Jurkat, Clone E6-1 (cell line): ENCODE data around the gene MICB.
"Not testable (repeated sequence)": the region's sequence is repeated elsewhere in the genome, so short reads cannot be mapped to it uniquely, and the experiment has no call there.

ENCODE experiments used
- DNase-seq: peaks from one replicate; pipeline ENCODE4 v3.0.0-alpha.2; 2011; ENCODE audit warnings: low read depth, low spot score
- H3K4me3 ChIP-seq: 2 replicates; pipeline ENCODE4 v1.5.1; 2011; ENCODE audit warnings: mild to moderate bottlenecking, low read length, control low read depth, moderate library complexity

MICB gene

DNA sequence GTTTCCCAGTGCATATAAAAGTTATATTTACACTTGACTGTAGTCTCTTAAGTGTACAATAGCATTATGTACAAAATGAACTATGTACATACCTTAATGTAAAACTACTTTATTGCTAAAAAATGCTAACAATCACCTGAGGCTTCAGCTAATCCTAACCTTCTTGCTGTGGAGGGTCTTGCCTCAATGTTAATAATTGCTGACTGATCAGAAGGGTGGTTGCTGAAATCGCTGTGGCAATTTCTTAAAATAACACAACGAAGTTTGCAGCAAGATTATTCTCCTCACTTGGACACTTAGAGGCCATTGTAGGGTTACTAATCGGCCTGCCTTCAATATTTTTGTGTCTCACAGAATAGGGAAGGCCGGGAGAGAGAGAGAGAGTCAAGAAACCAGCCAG is 24.7 kb upstream of the MICB start:
- no peak overlapping the region for H3K4me3 ChIP-seq
- DNase-seq = no peak

DNA sequence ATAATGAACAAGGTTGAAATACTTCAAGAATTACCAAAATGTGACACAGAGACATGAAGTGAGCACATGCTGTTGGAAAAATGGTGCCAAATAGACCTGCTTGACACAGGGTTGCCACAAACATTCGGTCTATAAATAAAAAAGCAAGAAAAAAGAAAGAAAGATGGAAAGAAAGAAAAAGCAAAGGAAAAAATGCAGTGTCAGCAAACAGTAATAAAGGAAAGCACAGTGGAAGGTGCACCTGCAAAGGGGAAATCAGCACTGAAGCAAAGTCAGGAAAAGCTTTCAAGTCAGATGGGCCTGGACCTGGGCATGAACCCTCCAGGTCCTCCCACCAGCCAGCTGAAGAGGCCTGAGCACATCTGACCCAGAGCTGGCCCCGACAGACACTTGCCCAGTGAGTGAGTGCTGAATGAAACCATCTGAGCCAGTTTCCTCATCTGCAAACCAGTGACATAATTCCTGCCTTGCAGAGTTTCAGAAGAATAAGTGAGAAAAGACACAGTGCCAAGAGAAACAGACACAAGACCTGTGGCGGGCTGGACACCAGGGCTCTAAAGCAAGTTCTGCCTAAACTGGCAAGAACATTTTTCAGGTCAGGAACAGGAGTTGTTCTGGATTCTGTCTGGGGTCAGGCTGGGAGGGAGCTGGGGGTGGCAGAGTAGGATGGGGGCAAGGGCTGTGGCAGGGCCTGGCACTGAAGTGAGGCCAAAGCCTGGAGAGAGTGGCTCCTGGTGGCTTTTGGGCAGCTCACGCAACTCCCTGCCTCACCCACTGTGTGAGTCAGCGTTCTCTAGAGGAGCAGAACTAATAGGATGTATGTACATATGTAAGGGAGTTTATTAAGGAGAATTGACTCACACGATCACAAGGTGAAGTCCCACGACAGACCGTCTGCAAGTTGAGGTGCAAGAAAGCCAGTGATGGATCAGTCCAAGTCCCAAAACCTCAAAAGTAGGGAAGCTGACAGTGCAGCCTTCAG is 23.9 kb upstream of the MICB start:
- no peak overlapping the region for H3K4me3 ChIP-seq

DNA sequence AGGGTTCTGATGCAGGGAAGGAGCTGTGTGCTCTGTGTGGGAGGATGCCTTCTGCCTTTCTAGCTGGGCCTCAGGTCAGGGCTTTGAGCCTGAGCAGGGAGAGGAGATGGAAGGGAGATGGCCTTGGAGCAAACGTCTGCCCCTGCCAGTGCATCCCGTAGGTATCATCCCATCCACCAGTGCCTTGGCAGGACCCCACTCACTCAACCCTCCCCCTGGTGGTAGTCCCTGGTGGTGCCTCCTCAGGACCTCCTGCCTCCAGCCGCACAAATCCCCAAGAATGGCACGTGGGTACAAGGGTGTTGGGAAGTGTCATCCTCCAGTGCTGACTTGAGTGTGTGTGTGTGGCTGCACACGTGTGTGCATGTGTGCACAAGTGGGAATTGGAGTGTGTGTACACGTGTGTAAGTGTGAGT is 23.1 kb upstream of the MICB start:
- no peak overlapping the region for H3K4me3 ChIP-seq
- DNase-seq = peak; percentile 16

More for the DNA sequence above, 23.9 kb upstream of the MICB start:
- DNase-seq = no peak

DNA sequence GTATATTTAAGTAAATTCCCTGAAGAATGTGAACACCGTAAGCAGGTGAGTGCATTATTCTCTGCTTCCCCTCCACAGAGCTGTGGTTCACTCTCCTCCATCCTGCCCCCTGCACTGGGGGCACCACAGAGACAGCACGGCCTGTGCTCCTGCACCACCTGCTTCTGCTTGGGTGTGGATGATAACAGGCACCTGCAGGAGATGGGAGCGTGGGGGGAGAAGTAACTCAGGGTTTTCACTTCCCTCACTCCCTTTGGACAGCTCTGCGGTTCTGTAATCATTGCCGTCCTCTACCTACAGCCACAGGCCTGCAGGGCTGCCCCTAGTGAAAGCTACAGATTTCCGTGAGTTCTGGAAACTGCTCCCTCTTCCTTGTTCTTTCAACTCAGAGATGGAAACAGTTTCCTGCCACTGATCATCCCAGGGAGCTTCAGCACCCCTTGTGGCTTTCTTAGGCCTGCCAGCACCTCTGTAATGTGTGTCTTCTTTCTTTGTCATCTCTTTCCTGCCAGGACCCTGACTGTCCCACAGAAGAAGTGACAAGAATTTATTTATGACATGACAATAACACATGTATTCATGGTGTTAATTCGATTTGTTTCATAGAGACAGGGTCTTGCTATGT is 21.3 kb upstream of the MICB start:
- H3K4me3 ChIP-seq = no peak overlapping the region
- no peak for DNase-seq

DNA sequence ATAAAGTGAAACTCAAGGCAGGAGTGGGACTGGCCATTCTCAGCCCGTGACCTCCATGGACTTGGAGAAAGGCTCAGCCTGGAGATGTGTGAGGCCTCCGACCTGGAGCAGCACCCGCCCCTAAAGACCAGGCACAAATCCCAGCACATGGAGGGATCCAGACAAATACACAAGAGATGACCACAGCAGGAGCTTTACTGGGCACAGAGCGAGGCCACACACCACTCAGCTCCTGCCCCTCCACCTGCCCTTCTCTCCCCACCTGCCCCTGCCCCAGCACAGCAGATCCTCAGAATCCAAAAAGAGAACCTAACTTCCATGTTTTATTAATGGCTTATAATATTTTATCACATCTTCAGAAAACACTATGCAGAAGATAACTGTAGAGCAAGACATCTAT is 20.4 kb upstream of the MICB start:
- no peak overlapping the region for H3K4me3 ChIP-seq
- no peak for DNase-seq

DNA sequence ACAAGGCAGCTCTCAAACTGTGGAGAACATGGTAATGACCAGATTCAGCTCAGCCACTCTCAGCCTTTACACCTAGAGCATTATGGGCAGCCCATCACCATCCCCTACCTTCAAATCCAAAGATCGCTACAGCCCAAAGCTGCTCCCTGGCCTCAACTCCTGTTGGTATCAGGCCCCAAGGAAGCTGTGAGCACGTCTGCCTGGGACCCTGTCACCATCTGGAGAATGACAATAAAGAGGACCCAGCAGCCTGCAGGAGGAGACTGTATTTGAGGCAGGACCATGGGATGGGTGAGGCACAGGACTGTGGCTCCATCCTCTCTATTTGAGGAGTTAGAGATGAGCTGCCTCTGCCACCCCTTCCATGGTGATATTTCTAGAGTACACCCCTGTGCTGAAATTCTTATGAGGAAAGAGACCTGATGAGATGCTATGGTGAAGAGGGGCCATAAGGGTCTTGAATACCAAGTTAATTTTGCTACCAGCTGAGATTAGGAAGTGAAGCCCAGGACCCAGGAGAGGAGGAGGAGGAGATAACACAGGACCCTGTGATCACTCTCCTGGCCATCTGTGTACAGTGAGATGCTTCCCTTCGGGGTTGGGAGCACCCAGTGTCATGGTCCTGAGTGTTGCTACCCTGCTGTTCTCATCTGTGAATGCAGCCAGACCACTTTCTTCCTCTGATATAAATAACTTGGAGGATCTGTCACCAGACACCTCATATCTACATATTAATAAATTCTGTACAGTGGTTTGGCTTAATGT is 19.6 kb upstream of the MICB start:
- DNase-seq = no peak
- H3K4me3 ChIP-seq = no peak overlapping the region

DNA sequence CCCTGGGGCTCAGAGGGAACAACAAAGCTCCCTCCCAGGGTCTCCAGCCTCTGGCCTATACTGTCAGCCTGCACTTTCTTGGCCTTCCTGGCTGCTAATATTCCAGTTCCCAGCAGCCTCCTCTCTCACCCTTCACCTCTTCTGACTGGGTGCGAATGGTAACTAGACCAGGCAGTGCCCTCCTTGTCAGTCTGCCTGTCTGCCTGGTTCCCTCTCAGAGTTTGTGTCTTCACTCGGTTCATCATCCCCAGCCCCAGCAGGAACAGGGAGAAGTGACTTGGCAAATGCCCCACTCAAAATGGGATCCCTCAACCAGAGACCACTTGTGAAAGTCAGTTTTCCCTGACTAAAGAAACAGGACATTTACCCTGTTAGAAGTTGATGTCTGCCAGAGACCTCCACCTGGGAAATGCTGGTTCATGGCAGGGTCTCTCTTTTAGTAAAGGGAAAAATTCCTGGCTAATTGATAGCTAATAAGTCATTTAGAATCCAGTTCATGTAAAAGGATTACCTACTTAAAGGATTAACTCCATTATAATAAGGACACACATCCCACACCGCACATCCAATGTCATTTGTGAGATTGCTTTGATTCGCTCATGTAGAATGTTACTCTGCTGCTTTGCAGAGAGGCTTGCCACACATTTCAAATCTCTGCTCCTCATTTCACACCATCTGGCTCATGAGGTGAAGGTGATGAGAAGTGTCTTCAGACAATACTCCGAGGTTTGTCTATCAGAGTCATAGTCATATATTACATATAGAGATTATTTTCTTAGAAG is 18.6 kb upstream of the MICB start:
- no peak for DNase-seq
- H3K4me3 ChIP-seq = no peak overlapping the region

DNA sequence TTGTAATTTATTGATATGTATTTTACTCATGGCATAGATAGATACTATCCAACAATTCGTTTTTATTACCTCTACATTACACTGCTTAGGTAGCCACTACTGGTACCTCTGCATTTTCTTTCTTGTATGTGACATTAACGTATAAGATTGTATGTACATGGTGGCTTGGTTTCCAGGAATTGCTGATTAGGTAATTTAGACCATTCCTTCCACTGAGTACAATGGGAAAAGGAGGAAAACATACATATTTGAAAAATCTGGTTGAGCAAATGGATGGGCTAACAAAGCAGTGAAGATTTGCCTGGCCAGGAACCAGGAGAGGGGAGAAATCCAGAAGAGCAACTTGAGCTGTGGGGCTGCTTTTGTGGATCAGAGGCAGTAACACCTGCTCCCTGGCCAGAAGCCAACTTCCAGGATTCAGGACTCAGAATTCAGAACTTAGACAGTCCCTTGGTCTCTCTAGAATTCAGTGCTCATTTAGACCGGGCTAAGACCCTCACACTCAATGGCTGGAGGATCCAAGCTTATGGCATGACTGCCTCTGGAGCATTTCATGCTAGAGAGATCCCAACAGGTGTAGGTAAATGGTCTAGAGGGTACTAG is 17.9 kb upstream of the MICB start:
- DNase-seq = no peak
- no peak overlapping the region for H3K4me3 ChIP-seq

DNA sequence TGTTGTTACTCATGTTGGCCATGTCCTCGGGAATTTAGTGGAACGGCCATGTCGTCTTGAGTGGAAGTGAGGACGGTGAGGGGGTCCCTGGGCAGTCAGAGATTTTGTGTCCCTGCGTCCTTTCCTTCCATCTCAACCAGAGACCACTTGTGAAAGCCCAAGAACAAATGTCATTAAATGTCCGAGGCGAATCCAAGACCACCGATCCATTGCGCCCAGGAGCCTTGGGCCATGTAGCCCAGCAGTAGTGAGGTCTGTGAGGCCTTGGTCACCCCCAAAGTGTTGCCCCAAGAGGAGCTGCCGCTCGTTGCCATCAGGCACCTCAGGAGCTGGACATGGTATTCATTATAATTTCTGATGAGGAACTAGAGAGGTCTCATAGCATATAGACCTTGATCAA is 17.4 kb upstream of the MICB start:
- no peak overlapping the region for H3K4me3 ChIP-seq
- no peak for DNase-seq

DNA sequence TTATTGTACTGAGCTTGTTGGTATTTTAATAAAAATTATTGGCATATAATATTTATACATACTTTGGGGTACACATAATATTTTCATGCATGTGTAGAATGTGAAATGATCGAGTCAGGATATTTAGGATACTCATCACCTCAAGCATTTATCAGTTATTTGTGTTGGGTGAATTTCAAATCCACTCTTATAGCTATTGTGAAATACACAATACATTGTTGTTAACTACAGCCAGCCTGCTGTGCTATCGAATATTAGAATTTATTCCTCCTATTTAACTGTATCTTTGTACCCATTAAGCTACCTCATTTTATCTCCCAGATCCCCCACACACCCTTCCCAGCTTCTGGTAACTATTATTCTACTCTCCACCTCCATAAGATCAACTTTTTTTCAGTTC is 14.6 kb upstream of the MICB start:
- DNase-seq = no peak
- H3K4me3 ChIP-seq = no peak overlapping the region

DNA sequence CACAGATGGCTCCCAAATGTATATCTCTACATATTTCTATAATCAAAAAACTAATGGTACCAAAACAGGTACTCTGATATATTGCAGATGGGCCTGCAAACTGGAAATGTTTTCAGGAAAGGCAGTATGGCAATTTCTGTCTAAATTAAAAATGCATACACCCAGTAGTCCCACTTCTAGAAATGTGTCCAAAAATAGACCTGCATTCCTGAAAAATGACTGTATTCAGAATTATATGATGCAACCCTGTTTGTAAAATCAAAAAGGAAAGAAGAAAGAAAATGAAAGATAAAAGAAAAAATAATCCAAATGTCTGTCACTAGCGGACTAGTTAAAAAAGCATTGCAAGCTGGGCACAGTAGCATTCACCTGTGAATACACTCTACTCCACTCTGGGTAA is 12.9 kb upstream of the MICB start:
- DNase-seq = no peak
- no peak overlapping the region for H3K4me3 ChIP-seq

DNA sequence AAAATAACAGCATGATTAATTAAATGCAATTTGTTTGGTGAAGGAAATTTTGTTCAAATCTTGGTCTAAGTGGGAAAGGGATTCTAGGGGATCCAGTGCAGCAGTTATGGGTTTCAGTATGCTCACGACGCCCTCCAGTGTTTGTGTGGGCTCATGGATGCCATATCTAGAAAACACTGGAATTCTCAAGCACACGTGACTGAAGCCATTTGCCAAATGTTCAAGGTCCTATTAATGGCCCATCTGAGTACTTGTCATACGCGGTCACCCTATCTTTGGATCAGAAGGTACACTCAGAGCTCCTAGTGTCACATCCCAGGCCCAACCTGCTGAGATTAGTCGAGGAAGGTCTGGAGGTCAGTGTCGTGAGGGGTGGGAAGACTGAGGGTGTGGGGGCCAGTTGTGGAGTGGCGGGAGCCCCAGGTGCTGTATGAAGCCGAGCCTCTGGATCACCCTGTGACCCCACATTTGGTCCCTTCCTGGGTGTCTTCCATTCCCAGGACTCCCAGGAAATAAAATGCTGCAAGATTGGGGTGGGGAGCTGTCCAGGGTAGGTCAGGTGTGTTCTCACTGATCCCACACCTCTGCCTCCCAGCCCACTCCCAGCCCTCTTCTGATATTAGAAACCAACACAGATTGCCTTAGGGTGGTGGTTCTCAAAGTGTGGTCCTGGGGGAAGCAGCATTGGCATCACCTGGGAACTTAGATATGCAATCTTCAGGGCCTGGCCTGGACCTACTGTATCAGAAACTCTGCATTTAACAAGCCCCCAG is 11.7 kb upstream of the MICB start:
- DNase-seq, H3K4me3 ChIP-seq: not testable (repeated sequence)

DNA sequence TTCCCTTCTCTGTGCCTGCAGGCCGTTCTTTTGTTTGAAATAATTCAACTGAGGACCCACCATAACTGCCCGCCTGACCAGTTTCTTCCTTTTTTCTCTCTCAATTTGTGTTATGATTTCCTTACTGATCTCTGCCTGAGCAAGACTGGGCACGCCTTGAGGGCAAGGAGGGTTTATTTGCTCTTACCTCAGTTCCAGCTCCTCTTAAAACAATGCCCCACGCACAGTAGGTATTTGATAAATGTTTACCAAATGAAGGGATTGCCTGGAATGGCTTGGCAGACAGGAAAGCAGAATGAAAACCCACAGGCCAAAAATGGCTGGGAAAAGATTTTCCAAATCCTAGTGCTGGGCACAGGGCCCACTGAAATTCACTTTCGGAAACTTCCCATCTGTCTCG is 10.3 kb upstream of the MICB start:
- not testable (repeated sequence) for DNase-seq, H3K4me3 ChIP-seq

DNA sequence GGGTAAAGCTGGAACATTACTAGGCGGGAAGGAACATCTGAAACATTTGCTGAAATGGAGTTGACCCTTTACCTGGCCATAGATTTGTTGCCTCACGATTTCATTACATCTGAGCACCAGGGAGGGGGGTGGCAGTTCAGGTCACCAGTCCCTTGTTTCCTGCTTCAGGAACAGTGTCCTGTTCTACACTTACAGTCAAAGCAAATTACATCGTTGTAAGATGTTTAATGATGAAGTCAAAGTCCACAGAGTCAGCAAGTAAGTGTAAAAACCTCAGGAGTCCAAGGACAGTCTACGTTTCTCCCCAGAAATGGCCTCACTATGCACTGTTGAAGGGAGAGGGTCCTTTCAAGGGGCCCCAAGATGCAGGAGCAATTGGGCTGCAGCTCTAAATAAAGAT is 8.9 kb upstream of the MICB start:
- no peak for DNase-seq
- no peak overlapping the region for H3K4me3 ChIP-seq

DNA sequence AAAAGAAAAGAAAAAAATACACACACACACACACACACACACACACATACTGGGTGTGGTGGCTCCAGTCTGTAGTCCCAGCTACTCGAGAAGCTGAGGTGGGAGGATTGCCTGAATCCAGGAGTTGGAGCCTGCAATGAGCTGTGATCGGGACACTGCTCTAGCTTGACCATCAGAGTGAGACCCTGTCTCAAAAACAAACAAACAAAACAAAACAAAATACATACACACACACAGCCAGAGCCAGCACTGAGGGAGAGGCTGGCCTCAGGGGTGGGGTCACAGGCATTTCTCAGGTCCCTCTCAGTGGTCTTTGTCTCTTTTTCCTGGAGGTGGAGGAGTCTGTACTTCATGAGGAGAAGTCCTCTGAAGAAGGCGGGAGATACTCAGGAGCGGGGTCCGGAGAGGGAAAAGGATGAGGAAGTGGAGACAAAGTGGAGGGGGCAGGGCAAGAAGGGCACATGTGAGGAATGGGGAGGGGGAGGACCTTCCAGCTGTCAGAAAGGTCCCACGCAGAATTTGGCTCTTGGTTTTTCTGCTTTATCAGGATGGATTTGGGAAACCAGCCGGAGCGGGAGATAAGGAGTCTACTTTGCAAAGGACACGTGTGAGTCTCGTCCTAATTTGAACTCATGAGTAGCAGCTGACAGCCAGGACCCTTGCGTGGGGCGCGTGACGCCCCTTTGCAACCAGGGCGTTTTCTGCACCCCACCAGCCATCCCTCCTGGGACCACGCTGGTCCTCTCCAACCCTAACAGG is 7.7 kb upstream of the MICB start:
- DNase-seq = no peak
- H3K4me3 ChIP-seq = no peak overlapping the region

DNA sequence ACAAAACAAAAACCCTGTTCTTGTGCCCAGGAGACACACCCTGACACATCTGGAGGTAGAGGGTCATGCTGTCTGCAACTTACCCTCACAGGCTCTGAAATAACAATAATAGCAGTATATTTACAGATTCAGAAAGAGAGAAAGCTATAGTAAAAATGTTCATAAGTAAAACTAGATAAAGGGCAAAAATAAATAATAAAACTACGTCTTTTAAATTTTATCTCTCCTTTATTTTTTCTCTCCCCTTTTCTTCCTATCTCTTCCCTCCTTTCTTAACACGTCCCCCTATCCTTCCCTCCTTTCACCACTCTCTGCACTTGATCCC is 4.4 kb upstream of the MICB start:
- not testable (repeated sequence) for DNase-seq
- peak overlapping the region; percentile 85 for H3K4me3 ChIP-seq

DNA sequence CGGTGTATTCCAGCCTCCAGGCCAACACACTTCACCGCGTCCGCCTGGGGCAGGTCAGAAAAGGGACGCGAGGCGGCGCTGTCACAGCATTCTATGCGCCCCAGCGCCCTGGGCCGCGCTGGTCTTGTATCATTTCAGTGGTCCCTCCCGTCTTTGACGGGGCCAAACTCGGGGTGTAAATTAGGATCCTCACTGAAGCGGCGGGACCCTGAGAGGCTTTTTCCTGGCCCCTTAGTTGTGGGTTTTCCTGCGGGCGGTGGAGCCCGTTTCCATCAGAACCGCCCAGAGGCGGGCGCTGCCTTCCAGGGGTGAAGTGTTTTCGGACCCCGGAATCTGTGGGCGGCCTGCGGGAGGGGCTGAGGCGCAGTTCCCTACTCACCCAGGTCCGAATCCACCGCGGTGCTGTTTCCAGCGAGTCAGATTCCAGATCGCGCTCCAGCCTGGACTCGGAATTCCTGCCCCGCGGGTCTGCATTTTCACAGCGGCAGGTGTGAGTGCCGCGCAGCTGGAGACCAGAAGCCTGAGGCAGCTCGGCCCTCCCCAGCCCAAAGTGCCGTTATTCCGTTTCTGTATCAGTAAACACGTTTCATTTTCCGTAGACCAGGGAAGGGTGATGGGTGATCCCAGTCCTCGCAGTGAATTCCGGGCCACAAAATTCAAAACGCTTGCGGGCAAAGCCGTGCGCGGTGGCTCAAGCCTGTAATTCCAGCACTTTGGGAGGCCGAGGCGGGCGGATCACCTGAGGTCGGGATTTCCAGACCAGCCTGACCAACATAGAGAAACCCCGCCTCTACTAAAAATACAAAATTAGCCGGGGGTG is 3.9 kb upstream of the MICB start:
- DNase-seq = peak; percentile 67
- H3K4me3 ChIP-seq = peak overlapping the region; percentile 85
